DOHH2 (cell line): ENCODE measurements around the gene CPZ.
A peak's percentile ranks its signal among the peaks of the same experiment; 100 is the strongest.

Source experiments
- H3F3A ChIP-seq: fragments of 200-600 bp; sonication (generic), shearing (Covaris generic); 2 replicates; pipeline ENCODE4 v1.6.0; 2016; ENCODE audit warnings: antibody characterized with exemption, mild to moderate bottlenecking; ENCODE audit not compliant: control insufficient read depth, insufficient read depth
- H3K27ac ChIP-seq: fragments of 200-600 bp; sonication (generic); 2 replicates; pipeline ENCODE4 v1.5.1; 2014; ENCODE audit warnings: low read depth, mild to moderate bottlenecking, low read length, moderate library complexity
- H3K27me3 ChIP-seq: fragments of 200-600 bp; sonication (generic); 2 replicates; pipeline ENCODE4 v1.6.1; 2014; ENCODE audit warnings: mild to moderate bottlenecking, low read length, mixed read lengths; ENCODE audit not compliant: control insufficient read depth
- H3K36me3 ChIP-seq: fragments of 200-600 bp; sonication (generic); 2 replicates; pipeline ENCODE4 v1.6.1; 2014; ENCODE audit warnings: mild to moderate bottlenecking, low read length, moderate library complexity, mixed read lengths; ENCODE audit not compliant: control insufficient read depth
- H3K4me1 ChIP-seq: fragments of 200-600 bp; sonication (generic); 2 replicates; pipeline ENCODE4 v1.6.1; 2014; ENCODE audit warnings: mild to moderate bottlenecking, low read length, mixed read lengths; ENCODE audit not compliant: control insufficient read depth
- H3K4me2 ChIP-seq: fragments of 200-600 bp; sonication (generic); 2 replicates; pipeline ENCODE4 v1.6.0; 2014; ENCODE audit warnings: mild to moderate bottlenecking, low read length, moderate library complexity
- H3K4me3 ChIP-seq: fragments of 200-600 bp; sonication (generic); 2 replicates; pipeline ENCODE4 v1.5.1; 2014; ENCODE audit warnings: mild to moderate bottlenecking, low read length, mixed read lengths
- H3K79me2 ChIP-seq: fragments of 200-600 bp; sonication (generic); 2 replicates; pipeline ENCODE4 v1.6.1; 2014; ENCODE audit warnings: mild to moderate bottlenecking, low read length, mixed read lengths; ENCODE audit not compliant: control insufficient read depth
- H3K9me2 ChIP-seq: fragments of 200-600 bp; sonication (generic); replicated peaks from 2 replicates; pipeline ENCODE4 v1.6.1; 2014; ENCODE audit warnings: mild to moderate bottlenecking, low read length, mixed read lengths; ENCODE audit not compliant: control insufficient read depth
- H3K9me3 ChIP-seq: fragments of 200-600 bp; sonication (generic); 2 replicates; pipeline ENCODE4 v1.6.1; 2014; ENCODE audit warnings: antibody characterized with exemption, low read length, mixed read lengths; ENCODE audit not compliant: control insufficient read depth, insufficient read depth
- H4K20me1 ChIP-seq: fragments of 200-600 bp; sonication (generic); 2 replicates; pipeline ENCODE4 v1.6.0; 2014; ENCODE audit warnings: low read depth, mild to moderate bottlenecking, antibody characterized with exemption, low read length, moderate library complexity; ENCODE audit not compliant: control insufficient read depth, insufficient read depth
- EZH2phosphoT487 ChIP-seq: fragments of 200-600 bp; sonication (generic); IDR thresholded peaks from 2 replicates; pipeline ENCODE4 v1.6.1; 2017; ENCODE audit warnings: borderline replicate concordance, mild to moderate bottlenecking, antibody characterized with exemption, low read length, moderate library complexity, mixed read lengths
- TF ChIP-seq, protein P1 (sequence below): fragments of 200-600 bp; sonication (generic); IDR thresholded peaks from one replicate; pipeline ENCODE4 v1.5.1; 2014; ENCODE audit warnings: antibody characterized with exemption, mild to moderate bottlenecking, low read depth, low read length; ENCODE audit not compliant: poor library complexity, severe bottlenecking

Gene CPZ

DNA sequence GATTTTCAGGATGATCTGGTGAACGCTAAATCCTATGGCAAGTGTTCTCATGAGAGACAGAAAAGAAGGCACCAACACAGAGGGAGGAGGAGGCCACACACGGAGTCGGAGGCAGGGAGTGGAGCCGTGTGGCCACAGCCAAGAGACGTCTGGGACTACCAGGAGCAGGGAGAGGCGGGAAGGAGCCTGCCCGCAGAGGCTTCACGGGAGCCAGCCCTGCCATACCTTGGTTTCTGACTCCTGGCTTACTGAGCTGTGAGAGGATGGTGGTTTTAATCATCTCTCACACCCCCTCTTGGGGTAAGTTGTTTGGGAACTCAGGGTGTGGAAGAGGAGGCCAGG, 45.8 kb upstream of the CPZ start:
- H3F3A ChIP-seq, result no peaks in the 10 kb centered on the region
- no peaks in the 10 kb centered on the region for H3K27me3 ChIP-seq
- H3K9me2 ChIP-seq, result no peaks in the 10 kb centered on the region
- no peak overlapping the region for H3K4me2 ChIP-seq
- no peaks in the 10 kb centered on the region for H3K9me3 ChIP-seq
- no peak overlapping the region for H3K4me3 ChIP-seq
- no peaks in the 10 kb centered on the region for H3K36me3 ChIP-seq
- no peak for TF ChIP-seq EZH2phosphoT487
- TF ChIP-seq, protein P1, sequence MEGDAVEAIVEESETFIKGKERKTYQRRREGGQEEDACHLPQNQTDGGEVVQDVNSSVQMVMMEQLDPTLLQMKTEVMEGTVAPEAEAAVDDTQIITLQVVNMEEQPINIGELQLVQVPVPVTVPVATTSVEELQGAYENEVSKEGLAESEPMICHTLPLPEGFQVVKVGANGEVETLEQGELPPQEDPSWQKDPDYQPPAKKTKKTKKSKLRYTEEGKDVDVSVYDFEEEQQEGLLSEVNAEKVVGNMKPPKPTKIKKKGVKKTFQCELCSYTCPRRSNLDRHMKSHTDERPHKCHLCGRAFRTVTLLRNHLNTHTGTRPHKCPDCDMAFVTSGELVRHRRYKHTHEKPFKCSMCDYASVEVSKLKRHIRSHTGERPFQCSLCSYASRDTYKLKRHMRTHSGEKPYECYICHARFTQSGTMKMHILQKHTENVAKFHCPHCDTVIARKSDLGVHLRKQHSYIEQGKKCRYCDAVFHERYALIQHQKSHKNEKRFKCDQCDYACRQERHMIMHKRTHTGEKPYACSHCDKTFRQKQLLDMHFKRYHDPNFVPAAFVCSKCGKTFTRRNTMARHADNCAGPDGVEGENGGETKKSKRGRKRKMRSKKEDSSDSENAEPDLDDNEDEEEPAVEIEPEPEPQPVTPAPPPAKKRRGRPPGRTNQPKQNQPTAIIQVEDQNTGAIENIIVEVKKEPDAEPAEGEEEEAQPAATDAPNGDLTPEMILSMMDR, result no peak
- H3K4me1 ChIP-seq, result no peaks in the 10 kb centered on the region
- H4K20me1 ChIP-seq, result no peaks in the 10 kb centered on the region
- no peak overlapping the region for H3K27ac ChIP-seq
- H3K79me2 ChIP-seq, result no peaks in the 10 kb centered on the region

DNA sequence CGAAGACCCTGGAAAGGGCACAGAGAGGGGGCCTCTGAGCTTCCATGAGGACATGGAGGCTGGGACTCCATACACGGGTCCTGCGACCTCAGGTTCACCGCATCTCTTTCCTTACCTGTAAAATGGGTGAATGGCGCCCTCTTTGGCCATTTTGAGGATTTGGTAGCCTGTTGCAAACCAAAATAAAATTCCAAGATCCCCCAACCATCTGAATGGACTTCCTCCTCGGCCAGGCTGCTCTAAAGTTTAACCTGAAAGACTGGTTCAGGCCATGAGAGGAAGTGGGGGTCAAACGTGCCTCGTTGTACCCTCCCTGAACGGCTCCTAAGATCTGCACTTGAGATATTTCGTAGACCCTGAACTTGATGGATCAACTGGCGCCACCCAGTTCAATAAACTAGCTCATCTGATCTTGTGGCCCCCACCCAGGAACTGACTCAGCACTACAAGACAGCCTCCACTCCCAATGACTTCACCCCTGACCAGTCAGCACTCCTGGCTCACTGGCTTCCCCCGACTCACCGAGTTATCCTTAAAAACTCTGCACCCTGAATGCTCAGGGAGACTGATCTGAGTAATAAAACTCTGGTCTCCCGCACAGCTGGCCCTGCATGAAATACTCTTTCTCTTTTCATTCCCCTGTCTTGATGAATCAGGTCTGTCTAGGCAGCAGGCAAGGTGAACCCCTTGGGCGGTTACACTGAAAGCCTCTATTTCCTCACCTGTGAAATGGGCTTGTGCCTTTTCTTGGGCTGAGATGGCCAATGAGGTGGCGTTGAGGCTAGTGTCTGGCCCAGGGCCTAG, 45.3 kb upstream of the CPZ start:
- H3F3A ChIP-seq, result no peaks in the 10 kb centered on the region
- H3K9me3 ChIP-seq, result no peaks in the 10 kb centered on the region
- H3K36me3 ChIP-seq, result no peaks in the 10 kb centered on the region
- no peaks in the 10 kb centered on the region for H3K79me2 ChIP-seq
- no peaks in the 10 kb centered on the region for H3K27me3 ChIP-seq
- TF ChIP-seq, protein P1, result peak; percentile 60
- no peak for TF ChIP-seq EZH2phosphoT487
- H3K4me2 ChIP-seq, result no peak overlapping the region
- no peak overlapping the region for H3K4me3 ChIP-seq
- no peaks in the 10 kb centered on the region for H4K20me1 ChIP-seq
- H3K27ac ChIP-seq, result no peak overlapping the region
- H3K9me2 ChIP-seq, result no peaks in the 10 kb centered on the region
- no peaks in the 10 kb centered on the region for H3K4me1 ChIP-seq

DNA sequence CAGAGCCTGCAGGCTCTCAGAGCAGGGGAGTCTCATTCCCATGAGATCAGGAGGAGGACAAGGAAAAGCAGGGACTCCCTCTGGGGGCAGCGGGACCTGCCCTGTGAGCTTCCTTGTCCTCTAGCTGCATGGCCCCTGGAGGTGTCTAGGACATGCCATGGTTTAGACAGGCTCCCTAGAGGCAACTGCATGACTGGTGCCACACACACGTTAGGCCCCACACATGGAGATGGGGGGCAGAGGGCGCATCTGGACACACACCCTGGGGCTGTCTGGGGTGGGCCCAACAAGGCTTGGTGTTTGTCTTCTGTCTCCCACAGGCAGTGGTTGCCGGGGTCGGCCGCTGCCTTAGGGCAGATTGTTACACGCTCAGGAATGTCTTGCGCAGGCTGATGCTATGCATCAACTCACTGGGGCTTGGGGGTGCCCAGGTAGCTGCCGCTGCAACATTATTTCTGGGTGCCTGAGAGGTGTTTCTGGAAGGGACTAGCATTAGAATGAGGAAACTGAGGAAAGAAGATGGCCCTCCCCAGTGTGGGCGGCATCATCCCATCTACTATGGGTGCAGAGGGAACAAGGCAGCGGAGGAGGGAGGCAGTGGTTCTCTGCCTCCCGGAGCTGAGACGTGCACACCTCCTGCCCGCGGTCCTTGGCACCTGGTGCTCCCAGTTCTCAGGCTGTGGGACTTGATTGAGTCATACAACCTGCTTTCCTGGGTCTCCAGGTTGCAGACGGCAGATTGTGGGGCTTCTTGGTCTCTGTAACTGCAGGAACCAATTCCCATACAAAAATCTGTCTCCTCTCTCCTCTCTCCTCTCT, 44.4 kb upstream of the CPZ start:
- no peak overlapping the region for H3K27ac ChIP-seq
- H3K9me2 ChIP-seq, result no peaks in the 10 kb centered on the region
- no peaks in the 10 kb centered on the region for H3K27me3 ChIP-seq
- TF ChIP-seq, protein P1, result no peak
- no peak for TF ChIP-seq EZH2phosphoT487
- no peaks in the 10 kb centered on the region for H3K36me3 ChIP-seq
- H3K9me3 ChIP-seq, result no peaks in the 10 kb centered on the region
- no peaks in the 10 kb centered on the region for H3K79me2 ChIP-seq
- no peak overlapping the region for H3K4me3 ChIP-seq
- no peak overlapping the region for H3K4me2 ChIP-seq
- no peaks in the 10 kb centered on the region for H3F3A ChIP-seq
- H3K4me1 ChIP-seq, result no peaks in the 10 kb centered on the region
- no peaks in the 10 kb centered on the region for H4K20me1 ChIP-seq
